H9 (cell line): ENCODE measurements around the gene TNIK. TPM values are rescaled to one million over a fixed set of nuclear protein-coding genes. Genes with fewer than 3 reads are reported as not detected.

Source experiments
- DNase-seq: peaks from one replicate; pipeline ENCODE4 v3.0.0-alpha.2; 2017
- H2AFZ ChIP-seq: one replicate; pipeline ENCODE4 v1.6.1; 2013; ENCODE audit warnings: mild to moderate bottlenecking, low read length, control low read depth, moderate library complexity
- H2AK5ac ChIP-seq: 2 replicates; pipeline ENCODE4 v1.6.1; 2013; ENCODE audit warnings: low read length, control low read depth, mixed read lengths; ENCODE audit not compliant: insufficient read length
- H2BK120ac ChIP-seq: one replicate; pipeline ENCODE4 v1.6.1; 2013; ENCODE audit warnings: low read depth, mild to moderate bottlenecking, low read length, control low read depth, inconsistent platforms; ENCODE audit not compliant: poor library complexity, severe bottlenecking
- H2BK12ac ChIP-seq: 2 replicates; pipeline ENCODE4 v1.6.1; 2013; ENCODE audit warnings: low read length, control low read depth, mixed read lengths, low read depth; ENCODE audit not compliant: insufficient read length
- H2BK15ac ChIP-seq: 2 replicates; pipeline ENCODE4 v1.6.1; 2013; ENCODE audit warnings: low read depth, low read length, control low read depth
- H2BK20ac ChIP-seq: one replicate; pipeline ENCODE4 v1.6.1; 2013; ENCODE audit warnings: low read depth, mild to moderate bottlenecking, low read length, control low read depth, inconsistent platforms; ENCODE audit not compliant: poor library complexity, severe bottlenecking
- H2BK5ac ChIP-seq: 2 replicates; pipeline ENCODE4 v1.6.1; 2013; ENCODE audit warnings: low read length, control low read depth, mixed read lengths; ENCODE audit not compliant: insufficient read length
- H3K14ac ChIP-seq: 2 replicates; pipeline ENCODE4 v1.6.1; 2013; ENCODE audit warnings: low read length, control low read depth; ENCODE audit not compliant: insufficient read depth
- H3K18ac ChIP-seq: 2 replicates; pipeline ENCODE4 v1.6.1; 2013; ENCODE audit warnings: low read depth, mild to moderate bottlenecking, mixed read lengths, low read length, control low read depth; ENCODE audit not compliant: insufficient read length
- H3K23ac ChIP-seq: 2 replicates; pipeline ENCODE4 v1.6.1; 2013; ENCODE audit warnings: low read length, control low read depth, mixed read lengths, low read depth; ENCODE audit not compliant: insufficient read length
- H3K23me2 ChIP-seq: 2 replicates; pipeline ENCODE4 v1.6.1; 2013; ENCODE audit warnings: low read depth, mild to moderate bottlenecking, mixed read lengths, low read length, control low read depth; ENCODE audit not compliant: insufficient read length, poor library complexity, severe bottlenecking
- H3K27ac ChIP-seq: 2 replicates; pipeline ENCODE4 v1.5.1; 2013; ENCODE audit warnings: low read length, control low read depth, mixed read lengths, low read depth; ENCODE audit not compliant: insufficient read length
- H3K27me3 ChIP-seq: 2 replicates; pipeline ENCODE4 v1.6.1; 2013; ENCODE audit warnings: low read length, control low read depth, inconsistent platforms; ENCODE audit not compliant: insufficient read depth
- H3K4ac ChIP-seq: 2 replicates; pipeline ENCODE4 v1.6.1; 2013; ENCODE audit warnings: low read depth, mild to moderate bottlenecking, control low read depth, inconsistent platforms, low read length, moderate library complexity
- H3K4me1 ChIP-seq: 2 replicates; pipeline ENCODE4 v1.6.1; 2013; ENCODE audit warnings: low read length, control low read depth, inconsistent platforms; ENCODE audit not compliant: insufficient read depth
- H3K4me2 ChIP-seq: 2 replicates; pipeline ENCODE4 v1.6.1; 2013; ENCODE audit warnings: low read length, control low read depth, mixed read lengths; ENCODE audit not compliant: insufficient read length, insufficient read depth
- H3K56ac ChIP-seq: 2 replicates; pipeline ENCODE4 v1.6.1; 2013; ENCODE audit warnings: low read depth, mild to moderate bottlenecking, mixed read lengths, low read length, control low read depth; ENCODE audit not compliant: insufficient read length
- H3K79me1 ChIP-seq: 2 replicates; pipeline ENCODE4 v1.6.1; 2013; ENCODE audit warnings: low read depth, mild to moderate bottlenecking, moderate library complexity, low read length, control low read depth, inconsistent platforms; ENCODE audit not compliant: insufficient read depth, poor library complexity, severe bottlenecking
- H3K79me2 ChIP-seq: 2 replicates; pipeline ENCODE4 v1.6.1; 2013; ENCODE audit warnings: low read length, control low read depth, inconsistent platforms; ENCODE audit not compliant: insufficient read depth
- H3K9ac ChIP-seq: 2 replicates; pipeline ENCODE4 v1.6.1; 2013; ENCODE audit warnings: low read length, control low read depth, mixed read lengths; ENCODE audit not compliant: insufficient read length; ENCODE audit errors: extremely low read depth
- H3K9me3 ChIP-seq: one replicate; pipeline ENCODE4 v1.6.1; 2013; ENCODE audit warnings: low read depth, low read length, inconsistent platforms; ENCODE audit not compliant: control insufficient read depth
- H3T11ph ChIP-seq: one replicate; pipeline ENCODE4 v1.6.1; 2013; ENCODE audit warnings: mild to moderate bottlenecking, low read length, control low read depth, inconsistent platforms
- H4K20me1 ChIP-seq: one replicate; pipeline ENCODE4 v1.6.1; 2013; ENCODE audit not compliant: control insufficient read depth, insufficient read length, insufficient read depth
- H4K5ac ChIP-seq: 2 replicates; pipeline ENCODE4 v1.6.1; 2013; ENCODE audit warnings: low read depth, mild to moderate bottlenecking, mixed read lengths, low read length, control low read depth; ENCODE audit not compliant: insufficient read length
- H4K8ac ChIP-seq: replicated peaks from 2 replicates; pipeline ENCODE4 v1.6.1; 2013; ENCODE audit warnings: low read length, control low read depth, mixed read lengths, low read depth; ENCODE audit not compliant: insufficient read length
- H4K91ac ChIP-seq: 2 replicates; pipeline ENCODE4 v1.6.1; 2013; ENCODE audit warnings: low read depth, mild to moderate bottlenecking, moderate library complexity, mixed read lengths, low read length, control low read depth; ENCODE audit not compliant: insufficient read length
- H3K27ac Mint-ChIP-seq, 3 experiments: 2 replicates in 2 of 3; 3 replicates in 1 of 3; pipeline ENCODE4 v1.8.0; 2020 to 2021; ENCODE audit warnings: mixed read lengths in 3 of 3, mild to moderate bottlenecking in 1 of 3, moderate library complexity in 1 of 3
- H3K27me3 Mint-ChIP-seq: 2 replicates; pipeline ENCODE4 v1.8.0; 2021; ENCODE audit warnings: low read depth, mild to moderate bottlenecking, moderate library complexity, mixed read lengths
- H3K36me3 Mint-ChIP-seq, 3 experiments: 2 replicates in 2 of 3; 3 replicates in 1 of 3; pipeline ENCODE4 v1.8.0; 2020 to 2021; ENCODE audit warnings: low read depth in 3 of 3, mixed read lengths in 3 of 3; ENCODE audit not compliant: insufficient read depth in 1 of 3
- H3K4me1 Mint-ChIP-seq, 2 experiments: 2 replicates each; pipeline ENCODE4 v1.8.0; 2020; ENCODE audit warnings: mixed read lengths in 2 of 2
- H3K4me3 Mint-ChIP-seq, 2 experiments: 2 replicates in 1 of 2; 3 replicates in 1 of 2; pipeline ENCODE4 v1.8.0; 2020 to 2021; ENCODE audit warnings: mild to moderate bottlenecking in 2 of 2, mixed read lengths in 2 of 2, moderate library complexity in 1 of 2
- H3K9me3 Mint-ChIP-seq, 2 experiments: 2 replicates in 1 of 2; 3 replicates in 1 of 2; pipeline ENCODE4 v1.8.0; 2020; ENCODE audit warnings: mild to moderate bottlenecking in 2 of 2, mixed read lengths in 2 of 2, moderate library complexity in 1 of 2
- CTCF ChIP-seq: fragments of 200-600 bp; sonication (generic); conservative IDR thresholded peaks from 3 replicates; pipeline ENCODE4 v1.8.0; 2021; ENCODE audit warnings: antibody characterized with exemption, mild to moderate bottlenecking
- WGBS: extraction: QIAGEN DNeasy Blood & Tissue Kit; methylation state at CpG from one replicate; pipeline ENCODE4 v1.1.7; 2013; ENCODE audit warnings: missing lambda C conversion rate, low lambda C conversion rate, mixed read lengths; ENCODE audit not compliant: insufficient read length; ENCODE audit errors: extremely low coverage; 5-methylcytosine and 5-hydroxymethylcytosine counted together
- total RNA-seq: library from RNA; stranded (reverse); gene quantifications from 2 replicates; pipeline ENCODE4 v1.2.1, GENCODE V29; 2021

TNIK gene
- total RNA-seq, 1 experiment from 2014 or later: 15.9 TPM

- Mint-ChIP-seq H3K4me3 (no peak overlapping the region), H3K36me3 (peaks cover 2 to 15% (median 13%) of the 10 kb centered on the region in 3 experiments; a peak in 6 of 7 replicates), H3K9me3 (peaks cover 12 to 14% of the 10 kb centered on the region in 2 experiments; a peak in 4 of 5 replicates), H3K27me3 (no peaks in the 10 kb centered on the region), H3K27ac (no peak overlapping the region), H3K4me1 (peaks cover 23 to 41% of the 10 kb centered on the region in 2 experiments)
- no peaks in the 10 kb centered on the region for H3K79me1 ChIP-seq
- H3K18ac ChIP-seq: no peak overlapping the region
- H3K23ac ChIP-seq: no peak overlapping the region
- H2BK12ac ChIP-seq: no peak overlapping the region
- no peak for TF ChIP-seq CTCF
- no peak overlapping the region for H3K56ac ChIP-seq
- no peak overlapping the region for H4K5ac ChIP-seq
- H3K4me2 ChIP-seq: no peak overlapping the region
- no peak overlapping the region for H4K8ac ChIP-seq
- H4K20me1 ChIP-seq: no peaks in the 10 kb centered on the region
- H2BK120ac ChIP-seq: no peak overlapping the region
- H3K27me3 ChIP-seq: no peaks in the 10 kb centered on the region
- H2BK5ac ChIP-seq: no peak overlapping the region
- no peak overlapping the region for H2BK20ac ChIP-seq
- H3K9ac ChIP-seq: no peak overlapping the region
- no peaks in the 10 kb centered on the region for H3K23me2 ChIP-seq
- H2AFZ ChIP-seq: no peak overlapping the region
- WGBS: no CpG with 5 or more reads among the region's 9 CpGs
- no peak overlapping the region for H3K4ac ChIP-seq
- no peak overlapping the region for H3K14ac ChIP-seq
- peaks cover 5% of the 10 kb centered on the region; the same call in 1 of the 2 replicates for H3K79me2 ChIP-seq
- no peak for DNase-seq
- no peak overlapping the region for H3T11ph ChIP-seq
- H2AK5ac ChIP-seq: no peak overlapping the region
- H4K91ac ChIP-seq: no peak overlapping the region
- H2BK15ac ChIP-seq: no peak overlapping the region
- no peak overlapping the region for H3K27ac ChIP-seq
- H3K4me1 ChIP-seq: peaks cover 6% of the 10 kb centered on the region
- no peaks in the 10 kb centered on the region for H3K9me3 ChIP-seq
Measured at GRCh38 chr3:171390051-171390941, 69.9 kb downstream of the TNIK start.
